HG03558 (cell line): ENCODE results near the gene HS3ST3A1.

Source experiments
- ATAC-seq: cut with Tn5 transposase; IDR thresholded peaks from one replicate; pipeline ENCODE4 v1.9.1; 2021; ENCODE audit warnings: moderate number of reproducible peaks; ENCODE audit not compliant: unreplicated experiment; ENCODE audit errors: extremely low read depth

HS3ST3A1 gene

GRCh38 chr17:13599168-13599577 is 2.6 kb downstream of the HS3ST3A1 start:
- no peak for ATAC-seq

- no peak for ATAC-seq
Observed at GRCh38 chr17:13598353-13599167, 3.2 kb downstream of the HS3ST3A1 start.

GRCh38 chr17:13597723-13598347 is 3.9 kb downstream of the HS3ST3A1 start:
- no peak for ATAC-seq

- ATAC-seq: no peak
Observed at GRCh38 chr17:13596241-13596923, 5.3 kb downstream of the HS3ST3A1 start.

GRCh38 chr17:13595599-13595899 is 6.2 kb downstream of the HS3ST3A1 start:
- no peak for ATAC-seq

GRCh38 chr17:13594762-13595598 is 6.7 kb downstream of the HS3ST3A1 start:
- no peak for ATAC-seq

- ATAC-seq: no peak
Observed at GRCh38 chr17:13594310-13594709, 7.4 kb downstream of the HS3ST3A1 start.

- no peak for ATAC-seq
Observed at GRCh38 chr17:13593757-13594156, 8.0 kb downstream of the HS3ST3A1 start.

- ATAC-seq: no peak
Observed at GRCh38 chr17:13593021-13593751, 8.5 kb downstream of the HS3ST3A1 start.

- ATAC-seq: no peak
Observed at GRCh38 chr17:13592427-13592826, 9.3 kb downstream of the HS3ST3A1 start.

GRCh38 chr17:13590441-13590840 is 11.3 kb downstream of the HS3ST3A1 start:
- no peak for ATAC-seq

GRCh38 chr17:13589658-13590057 is 12.1 kb downstream of the HS3ST3A1 start:
- ATAC-seq: no peak

GRCh38 chr17:13587487-13588338 is 14.0 kb downstream of the HS3ST3A1 start:
- no peak for ATAC-seq

- ATAC-seq: no peak
Observed at GRCh38 chr17:13584701-13585080, 17.0 kb downstream of the HS3ST3A1 start.

- ATAC-seq: no peak
Observed at GRCh38 chr17:13583996-13584700, 17.6 kb downstream of the HS3ST3A1 start.

- ATAC-seq: no peak
Observed at GRCh38 chr17:13582776-13583547, 18.8 kb downstream of the HS3ST3A1 start.

- no peak for ATAC-seq
Observed at GRCh38 chr17:13581925-13582324, 19.8 kb downstream of the HS3ST3A1 start.

- no peak for ATAC-seq
Observed at GRCh38 chr17:13580790-13581189, 20.9 kb downstream of the HS3ST3A1 start.
